ENCODE data around the gene CERS6.

CERS6 gene

DNA sequence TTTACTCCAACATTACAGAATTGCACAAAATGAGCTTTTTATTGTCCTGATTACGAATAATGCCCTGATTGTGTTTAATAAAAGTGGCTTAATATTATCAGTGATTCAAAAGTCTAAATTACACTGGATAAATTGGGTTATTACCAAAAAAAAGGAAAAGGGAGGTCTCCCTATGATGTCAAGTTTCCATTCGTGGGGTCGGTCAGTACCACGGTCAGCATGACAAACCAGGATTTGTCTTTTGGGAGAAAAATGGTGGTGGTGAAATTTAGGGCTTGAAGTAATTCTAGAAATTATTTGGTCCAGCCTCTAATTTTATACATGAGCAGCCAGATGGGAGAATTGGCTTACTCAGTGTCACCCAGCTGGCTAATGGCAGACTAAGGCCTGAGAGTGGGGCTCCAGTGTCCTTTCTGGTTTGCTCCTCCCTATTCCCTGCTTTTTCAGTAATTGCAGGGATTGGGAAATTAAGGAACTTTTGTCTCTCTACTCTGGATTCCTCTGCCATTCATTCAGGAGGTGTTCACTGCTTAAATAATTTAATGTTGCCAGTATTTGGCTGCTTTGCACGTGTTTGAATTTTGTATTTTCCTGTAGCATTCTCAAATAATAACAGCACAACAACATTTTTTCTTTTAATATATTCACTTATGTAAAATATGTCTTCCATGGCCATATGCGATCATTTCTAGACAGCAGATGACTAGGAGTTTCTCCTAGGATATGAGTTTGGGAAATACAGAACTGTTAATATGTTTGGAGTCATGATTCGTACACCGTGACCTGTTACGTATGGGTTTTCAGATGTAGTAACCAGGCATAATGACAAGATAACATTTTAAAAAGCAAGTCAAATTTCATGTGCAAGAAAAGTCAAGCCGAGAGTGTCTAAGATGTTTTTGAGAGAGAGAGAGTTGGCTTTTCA, 217.5 kb downstream of the CERS6 start:
- POLR2A ChIA-PET, result no interaction called here

DNA sequence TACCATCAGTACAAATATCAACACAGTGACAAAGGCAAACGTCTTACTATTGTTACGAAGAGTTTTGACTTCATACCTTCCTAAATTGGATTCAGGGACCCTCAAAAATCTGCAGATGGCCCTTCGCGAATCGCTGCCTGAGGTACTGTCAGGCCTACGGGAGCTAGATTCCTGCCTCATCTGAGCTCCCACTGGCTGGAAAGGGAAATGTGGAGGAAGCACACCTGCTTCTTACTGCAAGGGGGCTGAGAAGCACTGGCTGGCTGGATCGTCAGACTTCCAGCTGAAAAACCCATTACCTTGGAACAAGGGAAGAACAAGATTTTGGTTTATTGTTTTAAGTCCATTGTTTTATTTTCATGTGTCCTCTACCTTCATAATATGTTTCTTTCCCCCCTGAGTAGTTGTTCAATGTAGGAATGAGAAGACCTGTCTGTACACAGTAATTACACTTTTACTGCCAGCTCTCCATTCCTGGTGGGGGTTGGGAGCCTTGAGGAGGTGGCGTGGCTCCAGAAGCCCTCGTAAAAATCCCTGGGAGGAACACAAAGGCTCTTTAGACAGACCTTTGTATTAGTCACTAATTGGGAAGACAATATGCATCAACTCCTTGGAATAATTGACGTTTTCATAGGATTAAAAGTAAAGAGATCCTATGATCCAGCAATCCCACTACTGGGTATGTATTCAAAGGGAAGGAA, 222.2 kb downstream of the CERS6 start:
- ChIA-PET CTCF (no interaction called here), POLR2A (no interaction called here)
- DNase-seq (ENCODE audit: low read depth, low spot score), result no peak
- TF ChIP-seq, protein P1, sequence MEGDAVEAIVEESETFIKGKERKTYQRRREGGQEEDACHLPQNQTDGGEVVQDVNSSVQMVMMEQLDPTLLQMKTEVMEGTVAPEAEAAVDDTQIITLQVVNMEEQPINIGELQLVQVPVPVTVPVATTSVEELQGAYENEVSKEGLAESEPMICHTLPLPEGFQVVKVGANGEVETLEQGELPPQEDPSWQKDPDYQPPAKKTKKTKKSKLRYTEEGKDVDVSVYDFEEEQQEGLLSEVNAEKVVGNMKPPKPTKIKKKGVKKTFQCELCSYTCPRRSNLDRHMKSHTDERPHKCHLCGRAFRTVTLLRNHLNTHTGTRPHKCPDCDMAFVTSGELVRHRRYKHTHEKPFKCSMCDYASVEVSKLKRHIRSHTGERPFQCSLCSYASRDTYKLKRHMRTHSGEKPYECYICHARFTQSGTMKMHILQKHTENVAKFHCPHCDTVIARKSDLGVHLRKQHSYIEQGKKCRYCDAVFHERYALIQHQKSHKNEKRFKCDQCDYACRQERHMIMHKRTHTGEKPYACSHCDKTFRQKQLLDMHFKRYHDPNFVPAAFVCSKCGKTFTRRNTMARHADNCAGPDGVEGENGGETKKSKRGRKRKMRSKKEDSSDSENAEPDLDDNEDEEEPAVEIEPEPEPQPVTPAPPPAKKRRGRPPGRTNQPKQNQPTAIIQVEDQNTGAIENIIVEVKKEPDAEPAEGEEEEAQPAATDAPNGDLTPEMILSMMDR (IDR thresholded peaks at IDR 0.05; ENCODE audit: insufficient read depth, low read length, missing control alignments), result no peak
- H3K4me3 ChIP-seq (ENCODE audit: low read depth, low read length), result no peak overlapping the region

More for the DNA sequence above, 217.5 kb downstream of the CERS6 start:
- CTCF ChIA-PET, result interaction anchor here (1.1 to 1.2 kb wide), 2 partner anchors 325 to 327 kb away, joined by 3 read pairs; no protein-coding TSS in a partner anchor
- H3K4me3 ChIP-seq (ENCODE audit: low read depth, low read length), result no peak overlapping the region
- TF ChIP-seq, protein P1 (IDR thresholded peaks at IDR 0.05; ENCODE audit: insufficient read depth, low read length, missing control alignments), result no peak
- DNase-seq (ENCODE audit: low read depth, low spot score), result no peak

- DNase-seq (ENCODE audit: low read depth, low spot score), result no peak
Observed at GRCh38 chr2:168679081-168679480, 223.0 kb downstream of the CERS6 start.

DNA sequence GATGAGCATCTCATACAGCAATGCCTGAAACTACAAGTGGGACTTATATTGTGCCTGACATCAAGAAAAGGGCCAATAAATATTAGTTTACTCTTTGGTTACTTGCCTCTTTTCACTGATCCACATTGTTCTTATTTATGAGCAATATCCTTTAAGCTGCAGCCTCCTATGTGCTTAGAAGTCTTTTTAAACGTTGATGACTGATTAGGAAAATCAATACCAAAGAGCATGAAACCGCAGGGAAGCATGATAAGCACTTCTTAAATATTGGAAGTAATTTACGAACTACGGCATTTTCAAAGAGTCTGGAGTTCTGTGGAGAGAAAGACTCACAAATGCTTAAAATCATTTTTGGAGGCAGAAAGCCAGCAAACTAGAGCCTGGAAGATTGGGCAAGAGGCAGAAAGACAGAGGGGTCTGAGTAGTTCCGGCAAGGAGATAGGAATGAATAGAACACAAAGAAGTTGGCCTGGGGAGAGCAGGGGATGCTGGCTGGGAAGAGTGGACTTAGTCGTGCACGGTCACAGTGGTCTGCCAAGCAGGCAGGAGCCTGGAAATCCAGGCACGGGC, 223.8 kb downstream of the CERS6 start:
- POLR2A ChIA-PET, result no interaction called here
- DNase-seq (ENCODE audit: low read depth, low spot score), result no peak
- no peak overlapping the region for H3K4me3 ChIP-seq (ENCODE audit: low read depth, low read length)
- TF ChIP-seq, protein P1 (IDR thresholded peaks at IDR 0.05; ENCODE audit: insufficient read depth, low read length, missing control alignments), result no peak
- CTCF ChIA-PET, result no interaction called here

More at GRCh38 chr2:168679081-168679480, 223.0 kb downstream of the CERS6 start:
- ChIA-PET POLR2A (no interaction called here), CTCF (no interaction called here)
- H3K4me3 ChIP-seq (ENCODE audit: low read depth, low read length), result no peak overlapping the region
- TF ChIP-seq, protein P1 (IDR thresholded peaks at IDR 0.05; ENCODE audit: insufficient read depth, low read length, missing control alignments), result no peak

GRCh38 chr2:168683996-168684395, 227.9 kb downstream of the CERS6 start:
- ChIA-PET CTCF (interaction anchor here (4.4 kb wide), 1 partner anchor 339 kb away, joined by 58 read pairs; no protein-coding TSS in a partner anchor), POLR2A (no interaction called here)
- DNase-seq (ENCODE audit: low read depth, low spot score), result no peak
- H3K4me3 ChIP-seq (ENCODE audit: low read depth, low read length), result no peak overlapping the region
- TF ChIP-seq, protein P1 (IDR thresholded peaks at IDR 0.05; ENCODE audit: insufficient read depth, low read length, missing control alignments), result no peak
